KBM-7 (cell line): Measurements from ENCODE around the gene GABBR2.

Experiments used
- DNase-seq: peaks from one replicate; pipeline ENCODE4 v3.0.0-alpha.2; 2015
- in situ Hi-C: fragments of 300-500 bp; cut with MboI; formaldehyde crosslinking; loops from 2 replicates; pipeline ENCODE4 v1.14.3; 2020; ENCODE audit warnings: low sequenced_read_pairs, low pct_unique_long_range_greater_than_20kb, mixed read lengths

The GABBR2 gene

DNA sequence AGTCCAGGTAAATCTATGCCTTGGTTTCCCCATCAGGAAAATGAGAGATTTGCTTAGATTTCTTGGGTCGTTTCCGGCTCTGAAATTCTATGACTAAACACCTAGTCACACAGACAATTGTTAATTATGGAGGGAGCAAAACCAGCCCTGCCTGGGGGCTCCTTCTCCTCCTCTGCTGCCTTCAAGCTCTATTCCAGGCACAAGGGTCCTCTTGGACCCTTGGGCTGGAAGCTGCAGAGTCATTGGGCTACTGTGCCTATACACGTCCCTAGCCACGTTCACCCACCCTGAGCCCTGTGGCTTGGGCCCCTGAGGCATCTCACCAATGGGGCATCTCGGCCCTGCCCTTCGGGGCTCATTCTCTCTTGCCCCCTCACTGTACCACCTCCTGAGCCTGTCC lies 379.5 kb downstream of the GABBR2 start:
- in situ Hi-C loops, result no loop called here
- DNase-seq, result no peak

DNA sequence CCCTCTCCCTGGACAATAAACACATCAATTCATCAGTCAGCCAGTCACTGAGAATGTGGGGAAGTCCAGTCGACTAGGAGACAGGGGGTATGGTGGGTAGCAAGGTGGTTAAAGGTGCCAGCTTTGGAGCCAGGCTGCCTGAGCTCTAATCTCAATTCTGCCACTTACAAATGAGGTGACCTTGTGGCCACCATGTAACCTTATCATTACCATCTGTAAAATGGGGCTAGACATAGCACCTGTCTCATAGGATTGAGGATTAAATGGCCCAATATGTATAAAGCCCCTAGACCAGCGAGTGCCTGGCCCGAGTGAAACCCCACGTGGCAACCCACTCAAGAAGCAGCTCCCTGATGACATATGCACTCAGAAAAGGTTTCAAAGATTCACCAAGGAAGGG lies 380.0 kb downstream of the GABBR2 start:
- in situ Hi-C loops, result no loop called here
- DNase-seq, result no peak

DNA sequence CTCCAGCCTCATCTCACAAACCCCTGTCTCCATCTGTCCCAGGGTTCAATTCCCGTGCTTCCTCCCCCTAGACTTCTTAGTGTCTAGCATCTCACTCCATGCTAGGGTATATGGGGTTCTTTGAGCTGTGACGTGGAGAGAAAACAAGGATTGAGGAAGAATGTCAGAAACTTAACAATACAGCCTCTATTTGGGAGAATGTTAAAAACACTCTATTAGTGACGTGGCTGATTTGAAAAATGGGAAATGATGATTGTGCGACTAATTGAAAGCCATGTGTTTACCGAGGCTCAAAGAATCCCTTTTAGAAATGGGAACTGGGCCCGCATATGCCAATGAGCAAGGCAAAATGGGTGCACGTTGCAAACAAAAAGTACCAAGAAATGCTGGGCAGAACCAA lies 380.6 kb downstream of the GABBR2 start:
- in situ Hi-C loops, result no loop called here
- no peak for DNase-seq

DNA sequence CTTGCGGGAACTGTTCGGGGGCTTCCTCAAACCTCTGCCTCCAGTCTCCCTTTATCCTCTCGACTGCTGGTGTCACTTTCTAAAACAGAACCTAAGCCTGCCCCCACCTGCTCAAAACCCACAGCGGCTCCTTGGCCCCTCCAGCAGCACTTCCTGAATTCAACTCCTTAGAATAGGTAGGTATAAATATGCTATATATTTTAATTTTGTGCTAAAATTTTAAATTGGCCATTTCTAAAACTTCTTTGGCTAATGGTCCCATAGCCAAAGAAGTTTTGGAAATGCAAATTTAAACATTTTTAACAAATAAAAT lies 381.5 kb downstream of the GABBR2 start:
- in situ Hi-C loops, result no loop called here

DNA sequence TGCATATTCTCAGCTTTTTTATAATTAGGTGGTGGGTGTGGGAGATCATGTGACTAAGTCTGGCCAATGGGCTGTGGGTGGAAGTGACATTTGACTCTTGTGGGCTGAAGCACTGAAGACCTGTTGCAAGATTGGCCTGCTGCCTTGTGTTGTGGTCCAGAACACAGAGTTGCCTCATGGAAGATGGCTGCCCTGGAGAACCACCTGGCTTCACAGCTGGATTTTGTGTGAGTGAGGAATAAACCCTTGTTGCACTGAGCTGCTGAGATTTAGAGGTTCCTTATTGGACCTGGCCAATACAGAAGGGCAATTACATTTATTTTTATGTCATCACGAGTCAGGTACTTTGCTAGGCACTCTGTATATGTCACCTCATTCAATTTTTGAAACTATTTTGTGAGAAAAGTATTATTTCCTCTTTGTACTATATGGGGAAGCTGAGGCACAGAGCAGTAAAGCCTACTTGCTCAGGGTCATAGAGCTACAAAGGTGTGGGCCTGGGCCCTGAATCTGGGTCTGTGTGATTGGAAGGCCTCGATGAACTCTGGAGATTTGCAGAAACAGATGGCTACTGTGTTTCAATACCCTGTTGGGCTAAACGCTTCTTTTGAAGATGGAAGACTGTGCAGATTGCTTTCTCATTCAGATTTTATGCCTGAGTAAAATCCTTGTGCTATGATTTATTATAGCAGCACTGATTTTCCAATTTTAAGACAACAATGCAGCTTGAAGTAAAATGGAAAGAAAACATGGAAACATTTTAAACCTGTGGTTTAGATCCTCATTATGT lies 382.1 kb downstream of the GABBR2 start:
- DNase-seq, result peak; percentile 5
- in situ Hi-C loops, result no loop called here

More for the DNA sequence above, 381.5 kb downstream of the GABBR2 start:
- no peak for DNase-seq

- in situ Hi-C loops, result loop anchor here (25.0 kb wide), 1 partner anchor 662 kb away; no protein-coding TSS in a partner anchor
These were observed 383.9 kb downstream of the GABBR2 start for GRCh38 chr9:98324801-98325200.

DNA sequence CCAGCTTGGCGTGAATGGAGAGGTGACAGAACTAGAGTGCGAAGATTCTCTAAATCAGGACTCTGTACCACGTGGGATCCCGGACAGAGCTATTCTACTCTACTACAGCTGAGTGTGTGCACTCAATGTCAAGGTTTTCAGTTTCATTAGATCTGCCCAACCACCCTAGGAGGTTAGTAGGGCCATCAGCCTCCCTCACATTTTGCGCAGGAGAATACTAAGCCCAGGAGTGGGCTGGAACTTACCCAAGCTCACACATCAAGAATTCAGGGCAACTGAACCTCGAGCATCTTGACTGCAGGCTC lies 385.0 kb downstream of the GABBR2 start:
- in situ Hi-C loops, result loop anchor here (25.0 kb wide), 1 partner anchor 664 kb away; no protein-coding TSS in a partner anchor
- DNase-seq, result no peak

More at GRCh38 chr9:98324801-98325200, 383.9 kb downstream of the GABBR2 start:
- DNase-seq, result no peak

DNA sequence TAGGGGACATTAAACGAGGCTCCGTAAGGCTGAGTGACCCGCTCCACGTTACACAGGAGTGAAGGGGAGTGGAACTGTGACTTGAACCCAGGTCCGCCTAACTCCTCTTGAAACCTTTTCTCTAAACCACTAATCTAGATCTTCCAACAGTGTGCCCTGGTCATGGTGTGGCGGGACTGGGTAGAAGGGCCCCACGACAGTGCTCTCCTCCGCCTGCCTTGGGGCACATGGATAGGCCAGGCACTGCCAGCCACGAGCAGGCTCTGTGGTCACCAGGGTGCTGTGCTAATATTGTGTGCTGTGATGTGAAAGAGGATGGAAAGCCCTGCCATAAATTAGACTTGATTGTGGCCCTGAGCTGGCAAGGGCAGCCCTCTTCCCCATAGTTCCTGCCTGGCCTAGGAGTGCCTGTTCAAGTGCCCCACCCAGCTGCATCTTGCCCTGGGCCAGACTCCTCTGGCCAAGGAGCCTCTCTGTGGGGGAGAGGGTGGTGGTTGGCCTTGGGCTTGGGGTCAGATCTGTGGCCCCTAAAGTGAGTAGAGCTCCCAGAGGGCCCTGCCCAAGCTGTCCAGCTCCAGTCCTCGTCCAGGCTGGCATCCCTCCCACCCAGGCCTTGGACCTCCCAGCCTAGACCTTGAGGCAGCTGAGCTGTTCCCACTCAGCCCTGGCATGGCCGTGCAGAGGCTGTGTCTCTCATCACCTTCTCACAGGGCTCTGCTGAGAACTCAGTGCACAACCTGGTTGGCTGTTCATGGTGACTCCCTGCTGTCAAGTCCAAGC lies 385.5 kb downstream of the GABBR2 start:
- no peak for DNase-seq
- in situ Hi-C loops, result loop anchor here (25.0 kb wide), 1 partner anchor 664 kb away; no protein-coding TSS in a partner anchor

DNA sequence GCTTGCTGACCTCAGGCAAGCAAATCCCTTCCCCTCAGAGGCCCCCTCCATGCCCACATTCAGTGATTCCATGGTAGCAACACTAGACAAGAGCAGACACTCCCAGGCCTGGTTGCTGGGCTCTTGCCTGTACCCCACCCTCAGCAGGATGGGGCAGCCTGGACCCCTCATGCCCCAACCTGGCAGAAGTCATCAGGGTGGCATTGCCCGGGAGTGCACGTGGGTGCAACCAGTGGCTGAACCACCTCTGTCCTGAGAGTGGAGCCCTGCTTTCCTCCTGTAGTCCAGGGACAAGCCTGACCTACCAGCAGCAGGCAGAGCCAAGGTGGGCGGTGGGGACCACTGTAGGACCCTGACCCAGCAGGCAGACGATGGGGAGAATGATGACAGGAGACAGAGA lies 387.5 kb downstream of the GABBR2 start:
- in situ Hi-C loops, result loop anchor here (25.0 kb wide), 1 partner anchor 666 kb away; no protein-coding TSS in a partner anchor
- no peak for DNase-seq

GRCh38 chr9:98318834-98319478 lies 389.8 kb downstream of the GABBR2 start:
- in situ Hi-C loops, result loop anchor here (25.0 kb wide), 1 partner anchor 668 kb away; no protein-coding TSS in a partner anchor

DNA sequence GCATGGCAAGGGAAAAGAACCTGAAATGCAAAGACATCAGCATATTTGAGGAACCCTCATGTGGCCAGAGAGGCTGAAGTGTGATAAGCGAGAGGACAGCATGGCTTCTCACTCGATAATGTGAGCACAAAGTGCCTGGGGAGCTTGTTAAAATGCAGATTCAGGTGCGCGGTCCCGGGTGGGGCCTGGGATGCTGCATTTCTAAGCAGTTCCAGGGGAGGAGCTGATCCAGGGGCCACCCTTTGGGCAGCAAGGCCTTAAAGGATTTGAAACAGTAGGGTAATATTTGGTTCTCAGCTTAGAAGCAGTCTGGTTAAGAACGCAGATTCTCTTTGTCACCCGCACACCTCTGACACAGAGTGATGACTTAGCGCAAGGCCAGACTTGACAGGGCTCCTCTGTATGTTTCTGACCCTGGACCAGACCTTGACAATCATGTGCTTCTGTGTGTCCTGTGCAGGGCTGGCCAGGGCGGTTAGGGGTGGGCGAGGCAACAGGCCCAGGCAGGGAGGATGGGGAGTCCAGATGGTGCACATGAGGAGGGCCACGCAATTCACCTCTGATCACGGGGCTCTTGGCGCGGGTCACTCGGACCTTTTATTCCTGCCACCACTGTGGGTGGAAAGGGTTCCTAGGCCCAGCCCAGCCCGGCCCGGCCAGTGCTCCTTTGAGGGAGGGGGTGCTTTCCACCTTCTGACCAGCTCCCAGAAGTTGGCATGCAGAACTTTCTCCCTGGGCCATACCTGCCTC lies 390.5 kb downstream of the GABBR2 start:
- DNase-seq, result no peak
- in situ Hi-C loops, result loop anchor here (25.0 kb wide), 1 partner anchor 669 kb away; no protein-coding TSS in a partner anchor

More at GRCh38 chr9:98318834-98319478, 389.8 kb downstream of the GABBR2 start:
- no peak for DNase-seq

- no peak for DNase-seq
- in situ Hi-C loops, result loop anchor here (25.0 kb wide), 1 partner anchor 670 kb away; no protein-coding TSS in a partner anchor
These were observed 391.4 kb downstream of the GABBR2 start for GRCh38 chr9:98317134-98317857.

DNA sequence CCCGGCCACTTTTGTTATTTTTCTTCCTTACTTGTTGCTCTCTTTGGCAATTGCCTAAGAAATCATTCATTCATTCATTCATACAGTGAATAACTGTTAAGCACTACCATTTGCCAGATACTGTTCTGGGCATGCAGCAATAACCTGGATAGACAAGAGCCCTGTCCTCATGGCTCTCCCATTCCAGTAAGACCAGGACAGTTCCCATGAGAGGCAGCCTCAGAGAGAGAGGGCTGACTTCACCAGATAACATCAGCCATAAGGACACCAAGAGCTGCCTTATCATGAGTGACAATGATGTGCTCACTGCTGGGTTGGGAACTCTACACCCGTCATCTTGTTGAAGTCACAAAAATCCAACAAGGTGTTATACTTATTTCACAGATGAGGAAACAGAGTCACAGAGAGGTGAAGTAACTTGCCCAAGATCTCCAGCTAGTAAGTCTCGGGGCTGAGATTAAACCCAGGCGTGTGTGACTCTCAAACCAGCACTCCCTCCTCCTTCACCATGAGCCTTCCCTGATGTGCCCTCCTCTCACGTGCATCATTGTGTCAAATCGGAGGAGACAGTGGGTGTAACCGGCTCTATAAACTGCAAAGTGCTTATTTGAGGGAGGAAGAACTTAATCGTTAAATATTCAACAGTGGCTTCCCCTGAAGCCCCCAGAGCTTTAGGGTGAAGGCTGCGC lies 392.1 kb downstream of the GABBR2 start:
- in situ Hi-C loops, result loop anchor here (25.0 kb wide), 1 partner anchor 671 kb away; no protein-coding TSS in a partner anchor
- no peak for DNase-seq

GRCh38 chr9:98315551-98316060 lies 393.1 kb downstream of the GABBR2 start:
- in situ Hi-C loops, result loop anchor here (25.0 kb wide), 1 partner anchor 672 kb away; no protein-coding TSS in a partner anchor
- DNase-seq, result peak; percentile 78

DNA sequence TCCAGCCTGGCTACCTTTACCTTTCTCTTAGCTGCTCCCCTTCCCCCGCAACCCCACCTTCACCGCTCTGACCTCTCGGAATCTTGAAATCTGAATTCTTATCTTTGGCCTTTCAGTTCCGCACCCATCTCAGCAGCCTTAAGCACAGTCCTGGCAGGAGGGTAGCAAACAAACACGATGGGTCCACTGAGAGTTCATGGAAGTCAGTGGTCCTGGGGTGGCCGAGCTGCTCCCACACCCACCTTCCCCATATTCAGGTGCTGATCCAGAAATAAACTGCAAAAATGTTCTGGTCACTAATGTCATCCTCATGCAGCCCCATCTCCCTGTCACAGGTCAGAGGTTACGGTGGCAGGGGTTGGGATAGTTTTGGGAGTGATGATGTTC lies 393.7 kb downstream of the GABBR2 start:
- in situ Hi-C loops, result loop anchor here (25.0 kb wide), 1 partner anchor 672 kb away; no protein-coding TSS in a partner anchor
- no peak for DNase-seq

DNA sequence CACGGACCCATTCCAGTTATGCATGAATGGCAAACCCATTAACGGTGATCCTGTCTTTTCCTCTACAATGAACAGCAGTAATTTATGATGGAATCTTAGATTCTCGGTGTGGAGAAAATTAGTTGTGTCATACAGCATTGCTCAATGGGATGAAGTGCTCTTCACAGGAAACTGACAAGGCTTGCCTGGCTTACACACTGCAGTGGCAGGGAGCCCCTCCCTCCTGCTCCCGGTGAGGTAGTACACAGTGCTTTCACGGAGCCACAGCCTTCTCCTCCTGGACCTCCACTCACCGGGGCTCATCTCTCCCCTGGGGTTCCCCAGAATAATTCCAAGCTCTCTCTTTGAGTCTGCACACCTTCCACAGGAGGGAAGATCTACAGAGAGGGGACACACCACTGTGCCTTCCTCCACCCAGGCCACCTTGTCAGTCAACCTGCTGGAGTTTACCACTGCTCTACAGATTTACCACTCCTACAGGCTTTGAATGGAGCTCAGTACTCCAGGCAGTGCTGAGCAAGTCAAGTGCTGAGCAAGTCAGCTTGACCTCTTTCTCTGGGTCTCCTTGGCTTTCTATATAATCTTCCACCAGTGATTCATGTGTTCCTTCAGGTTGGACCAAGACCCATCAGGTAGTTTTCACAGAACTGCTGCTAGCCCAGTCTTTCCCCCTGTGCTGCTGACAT lies 394.2 kb downstream of the GABBR2 start:
- no peak for DNase-seq
- in situ Hi-C loops, result loop anchor here (25.0 kb wide), 1 partner anchor 673 kb away; no protein-coding TSS in a partner anchor

- in situ Hi-C loops, result loop anchor here (25.0 kb wide), 1 partner anchor 675 kb away; no protein-coding TSS in a partner anchor
These were observed 396.4 kb downstream of the GABBR2 start for GRCh38 chr9:98312365-98312764.

More at GRCh38 chr9:98312365-98312764, 396.4 kb downstream of the GABBR2 start:
- no peak for DNase-seq
